Measurements from ENCODE around the gene LRRC36. TPM values are rescaled to one million over a fixed set of nuclear protein-coding genes. Genes with fewer than 3 reads are reported as not detected.

LRRC36 gene
- total RNA-seq (2016; rRNA removed; fragmentation: Illumina TruSeq; extraction: Trizol) (0.13 and 0.15 TPM in 2 replicates), polyA plus RNA-seq (2011; rRNA removed) (0.12 and 0.16 TPM in 2 replicates), polyA minus RNA-seq (2011; rRNA and poly(A)+ RNA removed; ENCODE audit: low replicate concordance) (not detected in 2 replicates), Bru-seq, nascent RNA (percentile 12 among the genes with signal in this experiment), BruChase-seq, experiment 1, labeled RNA remaining after a 6-hour chase (percentile 9 among the genes with signal in this experiment), BruChase-seq, experiment 2, labeled RNA remaining after a 2-hour chase (percentile 12 among the genes with signal in this experiment)
- 0.71 and 0.79 TPM in 2 replicates for total RNA-seq (2016; cell fraction: cytosol; rRNA removed; fragmentation: Illumina TruSeq; extraction: Trizol; ENCODE audit: low read depth)
- 0.06 TPM in 1 of 2 replicates, not detected in the other for total RNA-seq (2016; cell fraction: insoluble cytoplasmic fraction; rRNA removed; fragmentation: Illumina TruSeq; extraction: Trizol)
- total RNA-seq (2016; cell fraction: membrane; rRNA removed; fragmentation: Illumina TruSeq; extraction: Trizol), result 0.15 and 0.21 TPM in 2 replicates
- total RNA-seq (2016; cell fraction: nucleus; rRNA removed; fragmentation: Illumina TruSeq; extraction: Trizol), result not detected in 2 replicates
- polyA plus RNA-seq (2011; cell fraction: cytosol; rRNA removed), result 0.08 and 0.10 TPM in 2 replicates
- 0.21 and 0.24 TPM in 2 replicates for polyA plus RNA-seq (2011; cell fraction: nucleus; rRNA removed)
- 0.19 and 0.27 TPM in 2 replicates for polyA plus RNA-seq (2012)
- 0.07 and 0.11 TPM in 2 replicates for polyA plus RNA-seq (2016; cell fraction: cytosol; fragmentation: Illumina TruSeq; extraction: Trizol; ENCODE audit: low read depth)
- 0.14 TPM in 1 of 2 replicates, not detected in the other for polyA plus RNA-seq (2016; cell fraction: insoluble cytoplasmic fraction; fragmentation: Illumina TruSeq; extraction: Trizol; ENCODE audit: low read depth)
- not detected in 2 replicates for polyA plus RNA-seq (2016; cell fraction: membrane; fragmentation: Illumina TruSeq; extraction: Trizol; ENCODE audit: low read depth)
- polyA plus RNA-seq (2016; cell fraction: nucleus; fragmentation: Illumina TruSeq; extraction: Trizol; ENCODE audit: insufficient read depth, low read depth), result 0.59 TPM in 1 of 2 replicates, not detected in the other
- polyA minus RNA-seq (2011; cell fraction: cytosol; rRNA and poly(A)+ RNA removed), result not detected in 2 replicates
- polyA minus RNA-seq (2011; cell fraction: nucleus; rRNA and poly(A)+ RNA removed), result not detected in 2 replicates
- long read RNA-seq, experiment 1, result 0 reads
- long read RNA-seq, experiment 2, result 0 reads

- peak within 1 kb of the TSS; percentile 96 for H3K4me2 ChIP-seq (ENCODE audit: low read depth, low read length)
- H3K4me3 ChIP-seq (replicated peaks in 1 of 3; ENCODE audit: insufficient read depth in 1 of 3, low read depth in 2 of 3, low read length in 3 of 3), result peak within 1 kb of the TSS; percentile 53 to 73 (median 59)
- POLR2A ChIA-PET, result interaction anchor here (0.6 to 1.2 kb wide), 3 partner anchors 24 to 154 kb away, joined by 3 to 4 read pairs (median 3); partner anchors contain the start of genes ATP6V0D1 and HSD11B2
- peaks cover 0 to 3% of the 10 kb centered on the region in 2 experiments; a peak in 4 of 5 replicates for H3K27me3 ChIP-seq (ENCODE audit: control insufficient read depth in 1 of 2, insufficient read depth in 2 of 2, low read length in 2 of 2)
- 7% methylated on average over 60 of the region's 61 CpGs for WGBS (ENCODE audit: low lambda C conversion rate)
- BruUV-seq (replicated peaks), result no TSS peak
- no peaks in the 10 kb centered on the region for H4K20me1 ChIP-seq (ENCODE audit: insufficient read depth, low read length)
- intact Hi-C loops (cut with micrococcal nuclease; ENCODE audit: unreplicated experiment) (loop anchor here (2.0 kb wide), 2 partner anchors 66 to 90 kb away; partner anchors contain the start of genes TPPP3 and ZDHHC1), in situ Hi-C loops (cut with HindIII; ENCODE audit: extremely low pct_ligation_motif_present, low pct_unique_long_range_greater_than_20kb) (no loop called here)
- no peaks in the 10 kb centered on the region for H3K79me2 ChIP-seq (ENCODE audit: insufficient read depth, low read length)
- H3K36me3 ChIP-seq (replicated peaks in 1 of 2; ENCODE audit: control insufficient read depth in 1 of 2, insufficient read depth in 2 of 2, low read length in 2 of 2), result no peaks in the 10 kb centered on the region
- no peak for FAIRE-seq
- ATAC-seq, result peak; percentile 99
- peaks cover 23% of the 10 kb centered on the region for H3K4me1 ChIP-seq (ENCODE audit: insufficient read depth, low read length)
- H3K27ac ChIP-seq (ENCODE audit: extremely low read length, insufficient read depth, low read length), result no peak within 1 kb of the TSS
- DNase-seq (ENCODE audit: low spot score), result peak; percentile 70
- CTCF ChIA-PET (ENCODE audit: low intra/inter-chr PET ratio, low total read pairs), result interaction anchor here (0.7 to 2.8 kb wide), 6 partner anchors 12 to 139 kb away, joined by 3 to 13 read pairs (median 4); partner anchors contain the start of gene TPPP3
- H3K9me3 ChIP-seq (ENCODE audit: low read length), result no peaks in the 10 kb centered on the region
- H2AFZ ChIP-seq (ENCODE audit: low read length), result no peak within 1 kb of the TSS
- peak within 1 kb of the TSS; percentile 49 for H3K9ac ChIP-seq (ENCODE audit: insufficient read depth, low read depth, low read length)
- no peak for TF ChIP-seq ZFP37 (CRISPR knock-in tag; IDR thresholded peaks at IDR 0.05; ENCODE audit: borderline replicate concordance)
- TF ChIP-seq ZNF652 (CRISPR knock-in tag; IDR thresholded peaks at IDR 0.05; ENCODE audit: borderline replicate concordance, low read depth), result no peak
- no peak for TF ChIP-seq ZSCAN12 (CRISPR knock-in tag; IDR thresholded peaks at IDR 0.05)
- TF ChIP-seq JUN (CRISPR knock-in tag; IDR thresholded peaks at IDR 0.05), result no peak
- no peak for TF ChIP-seq FOXM1 (CRISPR knock-in tag; IDR thresholded peaks at IDR 0.05)
- peak; percentile 22; the same call in 1 of the 2 replicates for TF ChIP-seq ARNT2 (CRISPR knock-in tag; IDR thresholded peaks at IDR 0.05; ENCODE audit: low read depth)
- no peak for TF ChIP-seq MZF1 (CRISPR knock-in tag; IDR thresholded peaks at IDR 0.05; ENCODE audit: borderline replicate concordance)
- TF ChIP-seq ELF3 (CRISPR knock-in tag; IDR thresholded peaks at IDR 0.05), result no peak
- no peak for TF ChIP-seq MEIS1 (CRISPR knock-in tag; IDR thresholded peaks at IDR 0.05; ENCODE audit: borderline replicate concordance)
- 0 out of 2 replicates have a peak, but pooled peaks have one; percentile 14 for TF ChIP-seq NFYC (CRISPR knock-in tag; IDR thresholded peaks at IDR 0.05)
- TF ChIP-seq, protein P1, sequence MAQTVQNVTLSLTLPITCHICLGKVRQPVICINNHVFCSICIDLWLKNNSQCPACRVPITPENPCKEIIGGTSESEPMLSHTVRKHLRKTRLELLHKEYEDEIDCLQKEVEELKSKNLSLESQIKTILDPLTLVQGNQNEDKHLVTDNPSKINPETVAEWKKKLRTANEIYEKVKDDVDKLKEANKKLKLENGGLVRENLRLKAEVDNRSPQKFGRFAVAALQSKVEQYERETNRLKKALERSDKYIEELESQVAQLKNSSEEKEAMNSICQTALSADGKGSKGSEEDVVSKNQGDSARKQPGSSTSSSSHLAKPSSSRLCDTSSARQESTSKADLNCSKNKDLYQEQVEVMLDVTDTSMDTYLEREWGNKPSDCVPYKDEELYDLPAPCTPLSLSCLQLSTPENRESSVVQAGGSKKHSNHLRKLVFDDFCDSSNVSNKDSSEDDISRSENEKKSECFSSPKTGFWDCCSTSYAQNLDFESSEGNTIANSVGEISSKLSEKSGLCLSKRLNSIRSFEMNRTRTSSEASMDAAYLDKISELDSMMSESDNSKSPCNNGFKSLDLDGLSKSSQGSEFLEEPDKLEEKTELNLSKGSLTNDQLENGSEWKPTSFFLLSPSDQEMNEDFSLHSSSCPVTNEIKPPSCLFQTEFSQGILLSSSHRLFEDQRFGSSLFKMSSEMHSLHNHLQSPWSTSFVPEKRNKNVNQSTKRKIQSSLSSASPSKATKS (CRISPR knock-in tag; IDR thresholded peaks at IDR 0.05), result no peak
- TF ChIP-seq, protein P2, sequence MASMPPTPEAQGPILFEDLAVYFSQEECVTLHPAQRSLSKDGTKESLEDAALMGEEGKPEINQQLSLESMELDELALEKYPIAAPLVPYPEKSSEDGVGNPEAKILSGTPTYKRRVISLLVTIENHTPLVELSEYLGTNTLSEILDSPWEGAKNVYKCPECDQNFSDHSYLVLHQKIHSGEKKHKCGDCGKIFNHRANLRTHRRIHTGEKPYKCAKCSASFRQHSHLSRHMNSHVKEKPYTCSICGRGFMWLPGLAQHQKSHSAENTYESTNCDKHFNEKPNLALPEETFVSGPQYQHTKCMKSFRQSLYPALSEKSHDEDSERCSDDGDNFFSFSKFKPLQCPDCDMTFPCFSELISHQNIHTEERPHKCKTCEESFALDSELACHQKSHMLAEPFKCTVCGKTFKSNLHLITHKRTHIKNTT (CRISPR knock-in tag; IDR thresholded peaks at IDR 0.05), result no peak
- TF ChIP-seq THAP7 (CRISPR knock-in tag; IDR thresholded peaks at IDR 0.05), result no peak; the same call in 1 of the 2 replicates
Observed at GRCh38 chr16:67326472-67327309, at the start of gene LRRC36, which contains the start of gene KCTD19. TSS of gene LRRC36 (plus strand) at chr16:67326815. CDS start at chr16:67326863, 48 bp downstream. TSS of gene KCTD19 (minus strand) at chr16:67326741. CDS start at chr16:67326707, 34 bp downstream.
